Tibial artery (tissue), 4 donors: ENCODE measurements around the gene COL8A1.

Experiments used
- DNase-seq, 2 donors: peaks; one replicate each; pipeline ENCODE4 v3.0.0-alpha.2; 2019
- H3K27ac ChIP-seq, 2 donors: fragments of 200-600 bp; sonication (generic) in 1 of 2; 1 replicate in 1 of 2; 2 replicates in 1 of 2; pipeline ENCODE4 v1.5.1; 2018 to 2019; ENCODE audit warnings: mild to moderate bottlenecking in 1 of 2
- H3K27me3 ChIP-seq, 2 donors: fragments of 200-600 bp; sonication (generic) in 1 of 2; one replicate each; pipeline versions ENCODE4 v1.5.1 to v1.6.0; 2016 to 2019
- H3K36me3 ChIP-seq, 3 donors: fragments of 200-600 bp; sonication (generic) in 2 of 3; one replicate each; pipeline ENCODE4 v1.5.1; 2016 to 2019; ENCODE audit warnings: mild to moderate bottlenecking in 2 of 3
- H3K4me1 ChIP-seq, 4 donors: fragments of 200-600 bp; sonication (generic) in 2 of 4; 1 replicate in 3 of 4; 2 replicates in 1 of 4; pipeline ENCODE4 v1.5.1; 2016 to 2019
- H3K4me3 ChIP-seq, 2 donors: fragments of 200-600 bp; sonication (generic) in 1 of 2; 1 replicate in 1 of 2; 2 replicates in 1 of 2; pipeline ENCODE4 v1.5.1; 2018 to 2019; ENCODE audit warnings: mild to moderate bottlenecking in 2 of 2
- H3K9me3 ChIP-seq, 3 donors: fragments of 200-600 bp; sonication (generic) in 1 of 3; one replicate each; pipeline ENCODE4 v1.5.1; 2016 to 2019
- intact Hi-C: fragments of 100-400 bp; cut with DNase I; formaldehyde crosslinking; loops from one replicate; pipeline ENCODE4 v1.15.0; 2023; ENCODE audit warnings: low total_unique reads
- TF ChIP-seq, protein P1 (sequence below), 2 experiments: fragments of 200-600 bp in 1 of 2; fragments of 450-650 bp in 1 of 2; IDR thresholded peaks; one replicate each; pipeline ENCODE4 v1.5.1; 2017 to 2019; ENCODE audit warnings: antibody characterized with exemption in 2 of 2, mild to moderate bottlenecking in 1 of 2, moderate library complexity in 1 of 2

Gene COL8A1

DNA sequence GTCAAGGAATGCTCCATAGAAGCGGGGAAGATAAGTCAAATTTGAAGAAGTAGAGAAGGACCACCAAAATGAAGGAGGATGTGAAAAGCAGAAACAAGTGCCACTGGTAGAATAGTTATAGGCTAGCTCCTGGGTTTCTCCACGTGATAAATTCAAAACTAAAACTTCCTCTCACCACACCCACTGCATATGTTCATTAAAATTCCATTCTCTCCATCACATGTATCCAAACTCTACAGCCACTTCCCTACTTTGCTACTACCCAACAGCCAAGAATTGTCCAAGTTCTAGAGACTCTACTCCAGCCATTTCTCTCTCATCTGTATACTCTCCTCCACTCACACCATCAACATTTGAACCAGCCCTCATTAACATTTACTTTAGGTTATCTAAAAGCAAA is 60.5 kb downstream of the COL8A1 start:
- intact Hi-C loops = no loop called here
- no peaks in the 10 kb centered on the region for H3K9me3 ChIP-seq
- H3K4me1 ChIP-seq = peaks cover 0 to 77% (median 29%) of the 10 kb centered on the region in 4 donors
- H3K4me3 ChIP-seq = no peak overlapping the region
- no peak for DNase-seq
- H3K27me3 ChIP-seq = no peaks in the 10 kb centered on the region
- peaks cover 0 to 5% (median 0%) of the 10 kb centered on the region in 3 donors for H3K36me3 ChIP-seq
- TF ChIP-seq, protein P1, sequence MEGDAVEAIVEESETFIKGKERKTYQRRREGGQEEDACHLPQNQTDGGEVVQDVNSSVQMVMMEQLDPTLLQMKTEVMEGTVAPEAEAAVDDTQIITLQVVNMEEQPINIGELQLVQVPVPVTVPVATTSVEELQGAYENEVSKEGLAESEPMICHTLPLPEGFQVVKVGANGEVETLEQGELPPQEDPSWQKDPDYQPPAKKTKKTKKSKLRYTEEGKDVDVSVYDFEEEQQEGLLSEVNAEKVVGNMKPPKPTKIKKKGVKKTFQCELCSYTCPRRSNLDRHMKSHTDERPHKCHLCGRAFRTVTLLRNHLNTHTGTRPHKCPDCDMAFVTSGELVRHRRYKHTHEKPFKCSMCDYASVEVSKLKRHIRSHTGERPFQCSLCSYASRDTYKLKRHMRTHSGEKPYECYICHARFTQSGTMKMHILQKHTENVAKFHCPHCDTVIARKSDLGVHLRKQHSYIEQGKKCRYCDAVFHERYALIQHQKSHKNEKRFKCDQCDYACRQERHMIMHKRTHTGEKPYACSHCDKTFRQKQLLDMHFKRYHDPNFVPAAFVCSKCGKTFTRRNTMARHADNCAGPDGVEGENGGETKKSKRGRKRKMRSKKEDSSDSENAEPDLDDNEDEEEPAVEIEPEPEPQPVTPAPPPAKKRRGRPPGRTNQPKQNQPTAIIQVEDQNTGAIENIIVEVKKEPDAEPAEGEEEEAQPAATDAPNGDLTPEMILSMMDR (IDR thresholded peaks at IDR 0.05) = no peak
- H3K27ac ChIP-seq = peak overlapping the region; percentile 60 to 72

DNA sequence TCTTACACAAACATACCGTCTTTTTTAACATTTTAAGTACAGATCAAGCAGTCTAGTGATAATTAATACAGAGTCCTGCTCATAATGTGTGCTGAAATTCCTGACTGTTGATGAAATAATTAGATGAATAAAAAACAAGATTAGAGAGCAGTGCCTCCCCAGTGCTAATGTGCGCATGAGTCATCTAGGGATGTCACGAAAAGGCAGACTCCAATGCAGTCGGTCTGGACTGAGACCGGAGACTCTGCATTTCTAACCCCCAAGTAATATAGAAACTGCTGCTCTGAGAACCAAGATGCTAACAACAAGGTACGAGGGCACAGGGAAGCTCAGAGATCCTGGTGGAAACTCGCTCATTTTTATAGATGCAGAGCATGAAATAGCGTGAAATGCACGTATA is 61.4 kb downstream of the COL8A1 start:
- Histone ChIP-seq H3K27ac (peak overlapping the region; percentile 60 to 72), H3K4me3 (no peak overlapping the region), H3K27me3 (no peaks in the 10 kb centered on the region), H3K4me1 (peaks cover 0 to 77% (median 29%) of the 10 kb centered on the region in 4 donors), H3K9me3 (no peaks in the 10 kb centered on the region), H3K36me3 (peaks cover 0 to 5% (median 0%) of the 10 kb centered on the region in 3 donors)
- TF ChIP-seq, protein P1 (IDR thresholded peaks at IDR 0.05) = no peak
- intact Hi-C loops = no loop called here
- DNase-seq = no peak

DNA sequence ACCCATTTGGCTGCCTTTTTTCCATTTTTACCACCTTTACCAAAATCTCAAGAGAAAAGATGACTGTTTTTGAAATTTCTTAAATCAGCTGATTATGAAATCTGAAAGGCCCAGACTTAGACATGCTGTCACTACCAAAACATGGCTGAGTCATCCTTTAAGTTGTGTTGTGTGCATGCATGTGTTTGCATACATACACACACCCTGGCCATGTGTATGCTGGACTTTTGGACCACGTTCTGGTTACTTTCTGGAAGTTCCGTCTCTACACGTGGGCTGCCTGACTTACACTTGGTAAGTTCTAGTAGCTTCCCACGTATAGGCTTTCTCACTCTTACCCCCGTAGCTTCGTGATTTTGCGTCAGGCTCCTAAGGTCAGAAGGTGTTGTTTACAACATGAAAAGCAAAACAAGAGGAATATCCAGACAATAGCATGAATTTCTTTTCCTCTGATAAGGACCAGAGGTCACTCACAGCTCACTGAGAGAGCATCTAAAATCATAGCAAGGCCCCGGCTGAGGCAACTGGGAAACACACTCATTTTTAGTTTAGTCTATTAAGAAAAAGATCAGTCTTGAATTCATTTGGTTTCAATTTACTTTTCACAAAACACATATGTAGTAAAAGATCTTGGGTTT is 62.4 kb downstream of the COL8A1 start:
- Histone ChIP-seq H3K27me3 (no peaks in the 10 kb centered on the region), H3K9me3 (no peaks in the 10 kb centered on the region), H3K27ac (peak overlapping the region; percentile 60 to 72), H3K4me1 (peaks cover 0 to 77% (median 29%) of the 10 kb centered on the region in 4 donors), H3K4me3 (no peak overlapping the region), H3K36me3 (peaks cover 0 to 9% (median 0%) of the 10 kb centered on the region in 3 donors)
- intact Hi-C loops = no loop called here
- no peak for DNase-seq
- TF ChIP-seq, protein P1 (IDR thresholded peaks at IDR 0.05) = no peak

DNA sequence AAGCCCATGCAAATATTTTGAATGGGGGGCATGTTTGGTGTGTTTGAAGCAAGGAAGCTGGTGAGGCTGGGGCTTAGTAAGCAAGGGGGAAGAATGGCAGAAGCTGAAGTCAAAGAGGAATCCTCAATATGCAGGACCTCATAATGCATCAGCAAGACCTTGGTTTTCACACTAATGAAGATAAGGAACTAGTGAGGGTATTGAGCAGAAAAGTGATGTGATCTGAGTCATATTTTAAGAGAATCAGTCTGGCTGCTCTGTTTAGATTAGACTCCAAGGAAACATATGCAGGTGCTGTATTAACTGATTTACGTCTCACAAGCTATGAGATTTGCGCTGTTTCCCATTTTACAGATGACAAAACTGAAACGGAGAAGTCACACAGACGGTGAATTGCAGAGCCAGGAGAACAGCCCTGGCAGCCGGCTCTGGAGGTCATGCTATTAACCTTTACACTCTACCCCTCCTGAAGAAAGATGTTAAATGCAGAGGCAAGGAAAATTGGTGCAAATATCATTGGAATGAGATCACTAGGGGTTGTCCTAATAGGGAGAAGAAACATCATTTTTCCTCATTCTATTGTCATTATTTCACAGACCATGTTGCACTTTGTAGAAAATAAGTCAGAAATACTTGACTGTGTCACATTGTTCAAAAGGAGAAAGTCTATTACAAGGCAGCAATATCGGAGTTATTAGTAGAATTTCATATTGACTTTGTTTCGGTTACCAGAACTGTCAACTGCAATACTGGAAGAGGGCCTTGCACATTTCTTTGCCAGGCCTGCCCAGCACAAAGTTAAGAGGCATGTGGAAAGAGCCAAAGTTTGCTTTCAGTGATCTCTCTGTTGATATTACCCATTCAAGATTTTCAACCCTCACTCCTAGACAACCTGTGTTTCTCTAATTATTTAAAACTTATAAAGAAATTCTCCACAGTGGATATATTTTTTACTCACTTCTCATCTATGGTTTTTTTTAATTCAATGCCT is 64.9 kb downstream of the COL8A1 start:
- TF ChIP-seq, protein P1 (IDR thresholded peaks at IDR 0.05) = no peak
- peak overlapping the region; percentile 60 to 72 for H3K27ac ChIP-seq
- no peak for DNase-seq
- no peak overlapping the region for H3K4me3 ChIP-seq
- H3K36me3 ChIP-seq = peaks cover 0 to 13% (median 12%) of the 10 kb centered on the region in 3 donors
- H3K4me1 ChIP-seq = peaks cover 0 to 100% (median 34%) of the 10 kb centered on the region in 4 donors
- intact Hi-C loops = no loop called here
- no peaks in the 10 kb centered on the region for H3K9me3 ChIP-seq
- no peaks in the 10 kb centered on the region for H3K27me3 ChIP-seq

DNA sequence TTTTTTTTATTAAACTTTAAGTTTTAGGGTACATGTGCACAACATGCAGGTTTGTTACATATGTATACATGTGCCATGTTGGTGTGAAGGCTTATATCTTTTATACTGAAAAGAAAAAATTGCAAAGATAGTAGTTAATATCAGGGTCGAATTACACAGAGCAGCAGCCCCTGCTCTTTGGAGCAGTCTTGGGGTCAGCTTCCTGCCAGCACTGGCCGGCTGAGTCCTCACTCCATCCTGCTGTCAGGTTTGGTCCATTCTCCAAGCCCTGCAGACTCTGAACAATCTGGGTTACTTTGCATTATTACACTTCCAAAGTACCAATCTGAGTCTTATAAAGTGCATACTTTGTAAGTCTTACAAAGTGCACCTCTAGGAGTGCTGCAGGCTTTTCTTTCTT is 66.0 kb downstream of the COL8A1 start:
- TF ChIP-seq, protein P1 (IDR thresholded peaks at IDR 0.05) = no peak
- Histone ChIP-seq H3K36me3 (peaks cover 0 to 13% (median 12%) of the 10 kb centered on the region in 3 donors), H3K27ac (peak overlapping the region; percentile 58 to 72), H3K4me3 (no peak overlapping the region), H3K27me3 (no peaks in the 10 kb centered on the region), H3K4me1 (peaks cover 0 to 100% (median 34%) of the 10 kb centered on the region in 4 donors), H3K9me3 (no peaks in the 10 kb centered on the region)
- DNase-seq = no peak
- intact Hi-C loops = no loop called here
